H1 (cell line): Measurements from ENCODE around the gene NEB.

Experiments used
- CTCF ChIP-seq, 3 experiments: IDR thresholded peaks; 1 replicate in 2 of 3; 2 replicates in 1 of 3; pipeline versions ENCODE4 v1.5.1 to v1.6.1; 2011; ENCODE audit warnings: low read length in 3 of 3, mild to moderate bottlenecking in 3 of 3, inconsistent platforms in 2 of 3, low read depth in 1 of 3, moderate library complexity in 1 of 3; ENCODE audit not compliant: insufficient read depth in 1 of 3; ENCODE audit errors: control extremely low read depth in 1 of 3
- EP300 ChIP-seq, 2 experiments: IDR thresholded peaks; 1 replicate in 1 of 2; 2 replicates in 1 of 2; pipeline ENCODE4 v1.6.1; 2011 to 2012; ENCODE audit warnings: low read depth in 2 of 2, low read length in 2 of 2, mild to moderate bottlenecking in 2 of 2, borderline replicate concordance in 1 of 2, inconsistent platforms in 1 of 2, moderate library complexity in 1 of 2
- JUND ChIP-seq: IDR thresholded peaks from 2 replicates; pipeline ENCODE4 v1.6.1; 2011; ENCODE audit warnings: mild to moderate bottlenecking, improper control_type of control experiment, low read length
- POLR2A ChIP-seq, 2 experiments: IDR thresholded peaks; 1 replicate in 1 of 2; 2 replicates in 1 of 2; pipeline ENCODE4 v1.6.1; 2011; ENCODE audit warnings: low read depth in 2 of 2, low read length in 2 of 2, mild to moderate bottlenecking in 2 of 2; ENCODE audit errors: control extremely low read depth in 1 of 2
- RFX5 ChIP-seq: IDR thresholded peaks from 2 replicates; pipeline ENCODE4 v1.6.1; 2011; ENCODE audit warnings: low read depth, low read length, improper control_type of control experiment, borderline replicate concordance
- RXRA ChIP-seq: IDR thresholded peaks from 2 replicates; pipeline ENCODE4 v1.6.1; 2011; ENCODE audit warnings: low read depth, mild to moderate bottlenecking, low read length, moderate library complexity; ENCODE audit not compliant: insufficient read depth
- SUZ12 ChIP-seq: fragments of 200-600 bp; sonication (generic); IDR thresholded peaks from 2 replicates; pipeline ENCODE4 v1.6.1; 2012; ENCODE audit warnings: mild to moderate bottlenecking, inconsistent platforms, low read length, moderate library complexity, mixed read lengths
- USF2 ChIP-seq: IDR thresholded peaks from 2 replicates; pipeline ENCODE4 v1.6.1; 2011; ENCODE audit warnings: low read length, improper control_type of control experiment
- ZNF274 ChIP-seq: IDR thresholded peaks from 2 replicates; pipeline ENCODE4 v1.7.0; 2012; ENCODE audit warnings: low read length, borderline replicate concordance; ENCODE audit errors: extremely low read depth

- no peak for TF ChIP-seq POLR2A (IDR thresholded peaks at IDR 0.05; ENCODE audit: control extremely low read depth in 1 of 2, low read depth in 2 of 2, low read length in 2 of 2)
- TF ChIP-seq RXRA: no peak
- no peak for TF ChIP-seq USF2
- TF ChIP-seq SUZ12: no peak
- TF ChIP-seq EP300 (IDR thresholded peaks at IDR 0.05; ENCODE audit: borderline replicate concordance in 1 of 2, low read depth in 2 of 2, low read length in 2 of 2): no peak
- no peak for TF ChIP-seq JUND
- TF ChIP-seq ZNF274: no peak
- no peak for TF ChIP-seq RFX5
- TF ChIP-seq CTCF (IDR thresholded peaks at IDR 0.05; ENCODE audit: control extremely low read depth in 1 of 3, insufficient read depth in 1 of 3, low read depth in 1 of 3, low read length in 3 of 3): no peak
Measured at GRCh38 chr2:151649966-151650365, 84.3 kb downstream of the NEB start.
